GM20431 (cell line): ENCODE data around the gene LRRC71.
"Not testable (repeated sequence)": the region's sequence is repeated elsewhere in the genome, so short reads cannot be mapped to it uniquely, and the experiment has no call there.

ENCODE experiments used
- in situ Hi-C: fragments of 300-500 bp; cut with MseI, MboI; formaldehyde crosslinking; loops from one replicate; pipeline ENCODE4 v1.15.0; 2020; ENCODE audit warnings: low sequenced_read_pairs; ENCODE audit not compliant: unreplicated experiment

Gene LRRC71

GRCh38 chr1:156924478-156925153 is 4.2 kb downstream of the LRRC71 start:
- in situ Hi-C loops, result no loop called here

GRCh38 chr1:156925154-156926010 is 5.0 kb downstream of the LRRC71 start:
- in situ Hi-C loops, result no loop called here

DNA sequence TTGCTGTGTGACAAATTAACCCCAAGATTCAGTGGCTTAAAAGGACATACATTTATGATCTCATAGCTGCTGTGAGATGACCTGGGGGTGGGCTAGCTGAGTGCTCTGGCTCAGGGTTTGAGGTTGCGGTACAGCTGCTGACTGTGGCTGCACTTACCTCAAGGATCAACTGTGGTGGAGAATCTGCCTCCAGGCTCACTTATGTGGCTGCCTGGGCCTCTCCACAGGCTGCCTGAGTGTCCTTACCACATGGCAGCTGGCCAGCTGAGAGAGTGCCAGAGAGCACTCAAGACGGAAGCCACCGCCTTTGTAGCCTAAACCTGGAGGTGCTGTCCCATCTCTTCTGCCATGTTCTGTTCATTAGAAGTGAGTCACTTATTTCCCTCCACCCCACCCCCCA is 5.7 kb downstream of the LRRC71 start:
- in situ Hi-C loops, result no loop called here

DNA sequence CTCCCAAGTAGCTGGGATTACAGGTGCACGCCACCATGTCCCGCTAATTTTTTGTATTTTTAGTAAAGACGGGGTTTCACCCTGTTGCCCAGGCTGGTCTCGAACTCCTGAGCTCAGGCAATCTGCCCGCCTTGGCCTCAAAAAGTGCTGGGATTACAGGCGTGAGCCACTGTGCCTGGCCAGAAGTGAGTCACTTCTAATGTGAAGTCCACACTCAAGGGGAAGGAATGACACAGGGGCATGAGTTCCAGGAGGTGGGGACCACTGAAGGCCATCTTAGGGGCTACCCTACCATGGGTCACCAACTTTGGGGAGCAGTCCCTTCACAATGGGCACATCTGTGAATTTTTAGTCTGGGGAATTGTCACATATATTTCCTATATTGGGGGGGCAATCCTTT is 6.3 kb downstream of the LRRC71 start:
- in situ Hi-C loops, result not testable (repeated sequence)

GRCh38 chr1:156927215-156928042 is 7.0 kb downstream of the LRRC71 start:
- in situ Hi-C loops, result no loop called here

DNA sequence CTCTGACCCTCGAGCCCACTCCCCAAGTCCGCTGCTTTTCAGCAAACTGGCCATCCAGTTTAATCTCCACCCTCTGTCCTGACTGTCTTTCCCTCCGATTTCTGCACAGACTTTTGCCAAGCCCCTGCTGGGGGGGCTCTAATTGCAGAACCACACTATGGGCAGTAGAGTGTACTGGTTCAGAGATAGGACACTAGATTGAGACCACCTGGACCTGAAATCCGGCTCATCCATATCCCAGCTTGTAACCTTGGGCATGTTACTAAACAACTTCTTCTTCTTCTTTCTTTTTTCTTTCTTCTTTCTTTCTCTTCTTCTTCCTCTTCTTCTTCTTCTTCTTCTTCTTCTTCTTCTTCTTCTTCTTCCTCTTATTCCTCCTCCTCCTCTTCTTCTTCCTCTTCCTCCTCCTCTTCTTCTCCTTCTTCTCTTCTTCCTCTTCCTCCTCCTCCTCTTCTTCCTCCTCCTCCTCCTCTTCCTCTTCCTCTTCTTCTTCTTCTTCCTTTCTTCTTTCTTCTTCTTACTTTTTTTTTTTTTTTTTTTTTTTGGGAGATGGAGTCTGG is 7.7 kb downstream of the LRRC71 start:
- in situ Hi-C loops, result no loop called here

DNA sequence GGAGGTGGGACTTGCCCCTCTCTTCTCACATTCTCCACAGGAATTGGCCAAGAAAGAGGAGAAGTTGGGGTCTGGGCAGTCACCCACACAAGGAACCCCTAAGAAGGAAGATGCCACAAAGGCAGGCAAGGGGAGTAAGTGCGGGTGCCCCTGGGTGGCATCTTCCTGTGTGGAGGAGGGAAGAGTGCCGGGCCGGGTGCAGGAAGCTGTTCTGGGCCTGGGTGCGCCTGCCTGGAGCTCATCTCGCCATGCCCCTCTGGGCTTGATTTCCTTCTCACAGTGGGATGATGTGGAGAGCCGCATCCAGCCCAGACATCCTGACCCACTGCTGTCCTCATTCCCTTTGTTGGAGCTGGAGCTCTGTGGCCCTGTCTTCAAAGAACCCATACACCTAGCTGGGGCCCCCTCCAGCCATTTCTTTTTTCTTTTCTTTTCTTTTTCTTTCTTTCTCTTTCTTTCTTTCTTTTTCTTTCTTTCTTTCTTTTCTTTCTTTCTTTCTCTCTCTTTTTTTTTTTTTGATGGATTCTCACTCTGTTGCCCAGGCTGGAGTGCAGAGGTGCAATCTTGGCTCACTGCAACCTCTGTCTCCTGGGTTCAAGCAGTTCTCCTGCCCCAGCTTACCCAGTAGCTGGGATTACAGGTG is 9.3 kb downstream of the LRRC71 start:
- in situ Hi-C loops, result no loop called here

DNA sequence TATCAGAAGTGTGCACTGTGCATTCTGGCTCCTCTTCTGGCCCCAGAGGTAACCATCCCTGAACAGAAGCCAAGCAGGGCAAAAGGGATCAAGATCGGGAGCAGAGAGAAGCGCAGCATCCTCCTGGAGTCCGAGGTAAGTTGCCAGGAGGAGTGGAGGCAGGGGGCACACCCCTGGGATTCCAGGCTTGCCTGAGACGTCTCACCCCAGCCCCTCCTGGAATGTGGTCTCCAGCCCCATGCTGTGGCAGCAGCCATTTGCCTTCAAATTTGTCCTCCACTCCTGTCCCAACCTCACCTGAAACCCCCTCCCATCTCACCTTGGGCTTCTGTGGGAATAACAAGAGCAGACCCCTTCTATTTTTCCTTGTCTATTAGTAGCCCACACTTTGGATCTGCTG is 10.1 kb downstream of the LRRC71 start:
- in situ Hi-C loops, result no loop called here

- in situ Hi-C loops, result no loop called here
Measured at GRCh38 chr1:156931211-156931952, 10.9 kb downstream of the LRRC71 start.

DNA sequence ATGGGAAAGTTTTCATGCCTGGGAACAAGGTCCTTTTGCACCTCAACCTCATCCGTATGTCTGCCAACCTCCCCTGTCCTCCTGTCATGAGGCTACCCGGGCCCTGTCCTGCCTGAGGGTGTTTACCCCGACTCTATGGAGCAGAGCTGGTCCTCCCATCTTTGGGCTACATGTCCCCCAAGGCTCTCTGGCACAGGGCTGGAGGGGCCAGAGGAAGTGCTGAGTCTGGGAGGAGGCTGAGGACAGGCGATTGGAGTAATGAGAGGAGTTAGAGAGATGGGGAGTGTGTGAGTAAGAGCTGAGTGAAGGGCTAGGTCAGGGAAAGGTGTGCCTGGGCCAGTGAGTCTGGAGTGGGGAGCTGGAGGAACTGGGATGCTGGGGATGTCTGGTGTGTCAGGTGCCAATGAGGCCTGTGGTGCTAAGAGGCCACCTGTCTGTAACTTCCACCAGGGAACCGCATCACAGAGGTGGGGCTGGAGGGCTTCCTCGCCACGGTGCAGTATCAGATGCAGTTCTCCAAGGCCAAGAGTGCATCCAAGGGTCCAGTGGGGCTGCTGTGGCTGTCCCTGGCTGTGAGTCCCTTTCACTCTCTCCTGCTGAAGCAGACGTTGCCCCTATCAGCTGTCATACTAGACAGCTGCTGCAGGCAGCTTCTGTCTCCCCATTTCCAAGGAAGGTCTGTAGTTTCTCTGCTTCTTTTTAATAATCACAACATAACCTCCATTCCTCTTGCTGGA is 11.7 kb downstream of the LRRC71 start:
- in situ Hi-C loops, result no loop called here

DNA sequence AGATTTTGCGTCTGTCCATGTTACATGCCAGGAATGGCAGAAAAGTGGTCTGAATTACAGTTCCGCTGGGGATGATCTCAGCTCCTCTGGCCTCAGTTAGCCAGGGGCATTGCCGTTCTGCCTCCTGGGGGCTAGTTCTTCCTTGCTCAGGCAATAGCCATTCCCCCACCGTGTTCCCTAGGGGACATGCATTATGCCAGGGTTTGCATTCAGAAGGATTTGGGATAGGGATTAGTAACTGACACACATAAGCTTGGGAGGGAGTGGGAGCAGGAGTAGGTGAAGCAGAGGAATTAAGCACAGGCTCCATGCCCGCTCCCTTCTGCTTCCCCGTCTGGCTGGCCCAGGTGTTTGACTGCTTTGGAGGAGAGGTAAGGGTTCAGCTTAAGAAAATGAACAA is 12.7 kb downstream of the LRRC71 start:
- in situ Hi-C loops, result no loop called here

- in situ Hi-C loops, result no loop called here
Measured at GRCh38 chr1:156935505-156936128, 15.2 kb downstream of the LRRC71 start.

GRCh38 chr1:156936191-156936590 is 15.8 kb downstream of the LRRC71 start:
- in situ Hi-C loops, result no loop called here

- in situ Hi-C loops, result no loop called here
Measured at GRCh38 chr1:156936721-156937220, 16.3 kb downstream of the LRRC71 start.

- in situ Hi-C loops, result no loop called here
Measured at GRCh38 chr1:156937883-156938282, 17.5 kb downstream of the LRRC71 start.

DNA sequence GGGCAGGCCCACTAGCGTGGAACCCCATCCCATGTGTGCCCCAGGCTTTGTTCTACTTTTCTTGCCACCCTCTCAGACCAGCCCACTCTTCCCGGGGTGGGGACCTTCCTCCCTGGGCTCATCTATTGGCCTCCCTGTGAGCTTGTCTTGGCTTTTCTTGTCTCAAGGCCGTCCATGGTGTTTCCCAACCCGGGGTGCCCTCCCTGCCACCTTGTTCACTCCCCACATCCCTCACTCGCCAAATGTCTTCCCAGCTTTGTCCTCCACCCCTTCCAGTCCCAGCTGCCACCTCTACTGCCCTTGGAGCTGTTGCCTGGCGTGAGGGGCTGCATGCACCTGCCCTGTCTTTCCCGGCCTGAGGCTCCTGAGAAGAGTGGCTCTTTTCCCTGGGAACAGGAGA is 18.4 kb downstream of the LRRC71 start:
- in situ Hi-C loops, result no loop called here

GRCh38 chr1:156939786-156940334 is 19.4 kb downstream of the LRRC71 start:
- in situ Hi-C loops, result no loop called here

DNA sequence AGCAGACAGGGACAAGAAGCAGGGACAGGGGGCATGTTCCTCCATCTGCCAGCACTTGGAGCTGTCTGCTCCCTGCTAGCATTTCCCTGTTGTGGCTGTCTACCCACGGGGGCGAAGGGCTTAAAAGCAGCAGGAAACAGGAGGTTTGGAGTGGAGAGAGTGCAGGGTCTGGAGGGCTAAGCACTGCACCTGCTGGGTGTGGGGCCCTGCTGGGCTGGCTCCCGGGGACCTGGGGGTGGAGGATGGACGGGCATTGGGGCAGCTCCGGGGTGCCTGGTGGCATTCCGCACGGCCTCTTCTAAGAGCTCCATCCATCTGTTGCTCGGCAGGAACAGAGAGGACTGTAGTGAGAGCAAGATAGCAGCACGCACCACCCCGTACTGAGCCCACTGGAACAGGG is 21.2 kb downstream of the LRRC71 start:
- in situ Hi-C loops, result no loop called here
